ENCODE measurements around the gene ZNF385B. TPM values are rescaled to one million over a fixed set of nuclear protein-coding genes. Genes with fewer than 3 reads are reported as not detected.

Gene ZNF385B
- total RNA-seq, 1 experiment from 2014 or later: 0.28 TPM

- H3K27ac ChIP-seq (ENCODE audit: low read length): no peak overlapping the region
- ATAC-seq (no peak), DNase-seq (ENCODE audit: low read depth, low spot score) (no peak)
- no peaks in the 10 kb centered on the region for H3K9me3 ChIP-seq (ENCODE audit: control insufficient read depth, insufficient read depth, low read depth, low read length)
- H3K4me3 ChIP-seq (ENCODE audit: low read depth in 2 of 2, low read length in 2 of 2): no peak overlapping the region
- H3K36me3 ChIP-seq (ENCODE audit: control insufficient read depth, insufficient read depth, low read length): no peaks in the 10 kb centered on the region
- ChIA-PET CTCF (no interaction called here), POLR2A (no interaction called here)
- H3K4me1 ChIP-seq (ENCODE audit: control insufficient read depth, insufficient read depth, low read length): no peaks in the 10 kb centered on the region
- in situ Hi-C loops (cut with HindIII; ENCODE audit: low pct_unique_long_range_greater_than_20kb, low sequenced_read_pairs): no loop called here
- no peaks in the 10 kb centered on the region for H3K27me3 ChIP-seq (ENCODE audit: control insufficient read depth, insufficient read depth, low read length)
- intact Hi-C loops (cut with micrococcal nuclease; ENCODE audit: unreplicated experiment): no loop called here
- TF ChIP-seq TCF7L2 (IDR thresholded peaks at IDR 0.05; ENCODE audit: low read depth, low read length) (no peak), SIN3A (IDR thresholded peaks at IDR 0.05; ENCODE audit: borderline replicate concordance, insufficient read depth, low read depth, low read length) (no peak), POLR2AphosphoS5 (IDR thresholded peaks at IDR 0.05; ENCODE audit: low read depth, low read length) (no peak), CTCF (IDR thresholded peaks at IDR 0.05) (no peak)
- TF ChIP-seq, protein P1, sequence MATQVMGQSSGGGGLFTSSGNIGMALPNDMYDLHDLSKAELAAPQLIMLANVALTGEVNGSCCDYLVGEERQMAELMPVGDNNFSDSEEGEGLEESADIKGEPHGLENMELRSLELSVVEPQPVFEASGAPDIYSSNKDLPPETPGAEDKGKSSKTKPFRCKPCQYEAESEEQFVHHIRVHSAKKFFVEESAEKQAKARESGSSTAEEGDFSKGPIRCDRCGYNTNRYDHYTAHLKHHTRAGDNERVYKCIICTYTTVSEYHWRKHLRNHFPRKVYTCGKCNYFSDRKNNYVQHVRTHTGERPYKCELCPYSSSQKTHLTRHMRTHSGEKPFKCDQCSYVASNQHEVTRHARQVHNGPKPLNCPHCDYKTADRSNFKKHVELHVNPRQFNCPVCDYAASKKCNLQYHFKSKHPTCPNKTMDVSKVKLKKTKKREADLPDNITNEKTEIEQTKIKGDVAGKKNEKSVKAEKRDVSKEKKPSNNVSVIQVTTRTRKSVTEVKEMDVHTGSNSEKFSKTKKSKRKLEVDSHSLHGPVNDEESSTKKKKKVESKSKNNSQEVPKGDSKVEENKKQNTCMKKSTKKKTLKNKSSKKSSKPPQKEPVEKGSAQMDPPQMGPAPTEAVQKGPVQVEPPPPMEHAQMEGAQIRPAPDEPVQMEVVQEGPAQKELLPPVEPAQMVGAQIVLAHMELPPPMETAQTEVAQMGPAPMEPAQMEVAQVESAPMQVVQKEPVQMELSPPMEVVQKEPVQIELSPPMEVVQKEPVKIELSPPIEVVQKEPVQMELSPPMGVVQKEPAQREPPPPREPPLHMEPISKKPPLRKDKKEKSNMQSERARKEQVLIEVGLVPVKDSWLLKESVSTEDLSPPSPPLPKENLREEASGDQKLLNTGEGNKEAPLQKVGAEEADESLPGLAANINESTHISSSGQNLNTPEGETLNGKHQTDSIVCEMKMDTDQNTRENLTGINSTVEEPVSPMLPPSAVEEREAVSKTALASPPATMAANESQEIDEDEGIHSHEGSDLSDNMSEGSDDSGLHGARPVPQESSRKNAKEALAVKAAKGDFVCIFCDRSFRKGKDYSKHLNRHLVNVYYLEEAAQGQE (IDR thresholded peaks at IDR 0.05; ENCODE audit: insufficient read depth in 1 of 2, low read depth in 2 of 2, low read length in 1 of 2): no peak
- BruUV-seq (replicated peaks): no TSS peak
These were observed 309.8 kb downstream of the ZNF385B start for GRCh38 chr2:179551539-179552045.

DNA sequence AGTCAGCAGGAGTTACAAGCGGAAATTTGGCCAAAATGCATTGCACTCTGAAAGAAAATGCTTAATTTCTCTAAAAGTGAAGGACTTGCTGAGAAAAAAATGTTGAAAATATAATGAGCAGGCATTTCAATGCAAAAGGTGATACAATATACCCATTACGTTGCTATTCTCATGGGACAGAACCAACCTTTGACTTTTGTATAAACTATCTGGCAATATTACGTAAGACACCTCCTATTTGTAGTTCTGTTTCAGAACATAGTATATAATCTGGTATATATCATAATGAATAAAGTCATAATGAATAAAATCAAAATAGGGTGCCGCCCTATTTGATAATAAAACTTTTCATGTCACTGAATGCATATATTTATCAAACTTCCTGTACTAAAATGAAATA lies 310.6 kb downstream of the ZNF385B start:
- intact Hi-C loops (cut with micrococcal nuclease; ENCODE audit: unreplicated experiment) (no loop called here), in situ Hi-C loops (cut with HindIII; ENCODE audit: low pct_unique_long_range_greater_than_20kb, low sequenced_read_pairs) (no loop called here)
- BruUV-seq (replicated peaks): no TSS peak

GRCh38 chr2:179550214-179550613 lies 311.2 kb downstream of the ZNF385B start:
- Histone ChIP-seq H3K4me3 (ENCODE audit: low read depth in 2 of 2, low read length in 2 of 2) (no peak overlapping the region), H3K36me3 (ENCODE audit: control insufficient read depth, insufficient read depth, low read length) (no peaks in the 10 kb centered on the region), H3K27me3 (ENCODE audit: control insufficient read depth, insufficient read depth, low read length) (no peaks in the 10 kb centered on the region), H3K27ac (ENCODE audit: low read length) (no peak overlapping the region), H3K4me1 (ENCODE audit: control insufficient read depth, insufficient read depth, low read length) (no peaks in the 10 kb centered on the region), H3K9me3 (ENCODE audit: control insufficient read depth, insufficient read depth, low read depth, low read length) (no peaks in the 10 kb centered on the region)
- ChIA-PET CTCF (no interaction called here), POLR2A (no interaction called here)
- BruUV-seq (replicated peaks): no TSS peak
- ATAC-seq (no peak), DNase-seq (ENCODE audit: low read depth, low spot score) (no peak)
- TF ChIP-seq POLR2AphosphoS5 (IDR thresholded peaks at IDR 0.05; ENCODE audit: low read depth, low read length) (no peak), CTCF (IDR thresholded peaks at IDR 0.05) (no peak), SIN3A (IDR thresholded peaks at IDR 0.05; ENCODE audit: borderline replicate concordance, insufficient read depth, low read depth, low read length) (no peak), TCF7L2 (IDR thresholded peaks at IDR 0.05; ENCODE audit: low read depth, low read length) (no peak)
- TF ChIP-seq, protein P1 (IDR thresholded peaks at IDR 0.05; ENCODE audit: insufficient read depth in 1 of 2, low read depth in 2 of 2, low read length in 1 of 2): no peak
- in situ Hi-C loops (cut with HindIII; ENCODE audit: low pct_unique_long_range_greater_than_20kb, low sequenced_read_pairs): no loop called here
- intact Hi-C loops (cut with micrococcal nuclease; ENCODE audit: unreplicated experiment): no loop called here

More for the DNA sequence above, 310.6 kb downstream of the ZNF385B start:
- no peak for ATAC-seq
- POLR2A ChIA-PET: no interaction called here
- H3K9me3 ChIP-seq (ENCODE audit: control insufficient read depth, insufficient read depth, low read depth, low read length): no peaks in the 10 kb centered on the region
- CTCF ChIA-PET: no interaction called here
- H3K27me3 ChIP-seq (ENCODE audit: control insufficient read depth, insufficient read depth, low read length): no peaks in the 10 kb centered on the region
- no peak overlapping the region for H3K27ac ChIP-seq (ENCODE audit: low read length)
- DNase-seq (ENCODE audit: low read depth, low spot score): no peak
- H3K4me1 ChIP-seq (ENCODE audit: control insufficient read depth, insufficient read depth, low read length): no peaks in the 10 kb centered on the region
- H3K4me3 ChIP-seq (ENCODE audit: low read depth in 2 of 2, low read length in 2 of 2): no peak overlapping the region
- no peak for TF ChIP-seq SIN3A (IDR thresholded peaks at IDR 0.05; ENCODE audit: borderline replicate concordance, insufficient read depth, low read depth, low read length)
- H3K36me3 ChIP-seq (ENCODE audit: control insufficient read depth, insufficient read depth, low read length): no peaks in the 10 kb centered on the region

Data from Panc1 (cell line).